Activated CD4-positive, alpha-beta T cell treated with anti-CD3 and anti-CD28 coated beads for 36 hours (primary cell): ENCODE results near the gene PDE8B. TPM values are rescaled to one million over a fixed set of nuclear protein-coding genes. Genes with fewer than 3 reads are reported as not detected.

Experiments used
- ATAC-seq: fragments of 200-7000 bp; cut with Tn5 transposase; one replicate; pipeline ENCODE4 v1.10.0; 2021; ENCODE audit warnings: mild to moderate bottlenecking, moderate library complexity
- CTCF ChIA-PET: fragments of 350-600 bp; sonication (Branson Sonifier 250); formaldehyde crosslinking; loops from one replicate; lab custom pipeline; 2021; ENCODE audit warnings: antibody characterized with exemption; lab: Charles Lee
- POLR2A ChIA-PET: fragments of 350-600 bp; sonication (Branson Sonifier 250); formaldehyde crosslinking; loops from one replicate; lab custom pipeline; 2021; ENCODE audit warnings: antibody characterized with exemption, inconsistent platforms; lab: Charles Lee
- DNase-seq: peaks from one replicate; pipeline ENCODE4 v3.0.0-alpha.2; 2020
- H3K27ac Mint-ChIP-seq: one replicate; pipeline ENCODE4 v1.8.0; 2021; ENCODE audit warnings: mixed read lengths
- H3K27me3 Mint-ChIP-seq: one replicate; pipeline ENCODE4 v1.8.0; 2021; ENCODE audit warnings: mixed read lengths
- H3K36me3 Mint-ChIP-seq: one replicate; pipeline ENCODE4 v1.8.0; 2021; ENCODE audit warnings: low read depth, mixed read lengths
- H3K4me1 Mint-ChIP-seq: one replicate; pipeline ENCODE4 v1.8.0; 2021; ENCODE audit warnings: mixed read lengths
- H3K4me3 Mint-ChIP-seq: one replicate; pipeline ENCODE4 v1.8.0; 2021; ENCODE audit warnings: mild to moderate bottlenecking, moderate library complexity, mixed read lengths
- H3K9me3 Mint-ChIP-seq: one replicate; pipeline ENCODE4 v1.8.0; 2021; ENCODE audit warnings: low read depth, mixed read lengths
- intact Hi-C, 2 experiments: fragments of 100-400 bp; cut with DNase I in 1 of 2; cut with micrococcal nuclease in 1 of 2; formaldehyde crosslinking; loops; one replicate each; pipeline versions ENCODE4 v1.14.2 to v1.15.1; 2022 to 2024; cut with DNase I, micrococcal nuclease
- total RNA-seq, 2 experiments: library from RNA; stranded (reverse); gene quantifications; one replicate each; pipeline ENCODE4 v1.2.3, GENCODE V29; 2021

Gene PDE8B
- total RNA-seq, 2 experiments from 2014 or later: not detected

- ATAC-seq (no peak), DNase-seq (no peak)
- Mint-ChIP-seq H3K4me3 (no peak overlapping the region), H3K27ac (no peak overlapping the region), H3K9me3 (no peaks in the 10 kb centered on the region), H3K36me3 (no peaks in the 10 kb centered on the region), H3K4me1 (no peaks in the 10 kb centered on the region), H3K27me3 (no peaks in the 10 kb centered on the region)
- POLR2A ChIA-PET: no interaction called here
- CTCF ChIA-PET: no interaction called here
- intact Hi-C loops: no loop called here
Measured at GRCh38 chr5:77309140-77309539, 98.7 kb downstream of the PDE8B start.

GRCh38 chr5:77310494-77311213, 100.2 kb downstream of the PDE8B start:
- H3K27me3 Mint-ChIP-seq: no peaks in the 10 kb centered on the region
- ChIA-PET POLR2A (no interaction called here), CTCF (no interaction called here)
- no peaks in the 10 kb centered on the region for H3K4me1 Mint-ChIP-seq
- no peaks in the 10 kb centered on the region for H3K9me3 Mint-ChIP-seq
- H3K4me3 Mint-ChIP-seq: no peak overlapping the region
- DNase-seq: no peak
- H3K27ac Mint-ChIP-seq: no peak overlapping the region
- H3K36me3 Mint-ChIP-seq: no peaks in the 10 kb centered on the region
- no peak for ATAC-seq
- intact Hi-C loops: no loop called here

GRCh38 chr5:77311214-77311571, 100.7 kb downstream of the PDE8B start:
- H3K27me3 Mint-ChIP-seq: no peaks in the 10 kb centered on the region
- DNase-seq (no peak), ATAC-seq (no peak)
- intact Hi-C loops: no loop called here
- CTCF ChIA-PET: no interaction called here
- H3K9me3 Mint-ChIP-seq: no peaks in the 10 kb centered on the region
- H3K27ac Mint-ChIP-seq: no peak overlapping the region
- no peaks in the 10 kb centered on the region for H3K36me3 Mint-ChIP-seq
- POLR2A ChIA-PET: no interaction called here
- H3K4me1 Mint-ChIP-seq: no peaks in the 10 kb centered on the region
- no peak overlapping the region for H3K4me3 Mint-ChIP-seq

- no peak overlapping the region for H3K27ac Mint-ChIP-seq
- intact Hi-C loops: no loop called here
- no peak for ATAC-seq
- H3K27me3 Mint-ChIP-seq: no peaks in the 10 kb centered on the region
- H3K36me3 Mint-ChIP-seq: no peaks in the 10 kb centered on the region
- H3K4me1 Mint-ChIP-seq: no peaks in the 10 kb centered on the region
- no peak overlapping the region for H3K4me3 Mint-ChIP-seq
- CTCF ChIA-PET: no interaction called here
- POLR2A ChIA-PET: no interaction called here
- no peak for DNase-seq
- no peaks in the 10 kb centered on the region for H3K9me3 Mint-ChIP-seq
Measured at GRCh38 chr5:77312413-77312812, 101.9 kb downstream of the PDE8B start.

- ChIA-PET POLR2A (no interaction called here), CTCF (interaction anchor here (1.6 kb wide), 1 partner anchor 11 kb away, joined by 5 read pairs; no protein-coding TSS in a partner anchor)
- H3K36me3 Mint-ChIP-seq: no peaks in the 10 kb centered on the region
- no peak overlapping the region for H3K27ac Mint-ChIP-seq
- intact Hi-C loops: no loop called here
- no peaks in the 10 kb centered on the region for H3K4me1 Mint-ChIP-seq
- no peaks in the 10 kb centered on the region for H3K9me3 Mint-ChIP-seq
- H3K27me3 Mint-ChIP-seq: peaks cover 6% of the 10 kb centered on the region
- DNase-seq (no peak), ATAC-seq (no peak)
- no peak overlapping the region for H3K4me3 Mint-ChIP-seq
Measured at GRCh38 chr5:77316871-77317661, 106.6 kb downstream of the PDE8B start.

GRCh38 chr5:77318060-77318459, 107.6 kb downstream of the PDE8B start:
- ChIA-PET CTCF (interaction anchor here (1.1 to 1.6 kb wide), 2 partner anchors 12 to 17 kb away, joined by 4 to 5 read pairs; no protein-coding TSS in a partner anchor), POLR2A (no interaction called here)
- ATAC-seq (no peak), DNase-seq (no peak)
- H3K9me3 Mint-ChIP-seq: no peaks in the 10 kb centered on the region
- no peak overlapping the region for H3K27ac Mint-ChIP-seq
- intact Hi-C loops: no loop called here
- H3K4me1 Mint-ChIP-seq: no peaks in the 10 kb centered on the region
- no peak overlapping the region for H3K4me3 Mint-ChIP-seq
- H3K36me3 Mint-ChIP-seq: no peaks in the 10 kb centered on the region
- H3K27me3 Mint-ChIP-seq: peaks cover 7% of the 10 kb centered on the region

- intact Hi-C loops: no loop called here
- Mint-ChIP-seq H3K36me3 (no peaks in the 10 kb centered on the region), H3K4me1 (no peaks in the 10 kb centered on the region), H3K4me3 (no peak overlapping the region), H3K27ac (no peak overlapping the region), H3K27me3 (peaks cover 7% of the 10 kb centered on the region), H3K9me3 (no peaks in the 10 kb centered on the region)
- CTCF ChIA-PET: interaction anchor here (1.1 to 2.3 kb wide), 3 partner anchors 9 to 173 kb away, joined by 4 to 9 read pairs (median 4); no protein-coding TSS in a partner anchor
- DNase-seq: no peak
- no peak for ATAC-seq
- POLR2A ChIA-PET: interaction anchor here (0.6 kb wide), 1 partner anchor 57 kb away, joined by 3 read pairs; no protein-coding TSS in a partner anchor
Measured at GRCh38 chr5:77319117-77319804, 108.8 kb downstream of the PDE8B start.

GRCh38 chr5:77321793-77322394, 111.4 kb downstream of the PDE8B start:
- Mint-ChIP-seq H3K36me3 (no peaks in the 10 kb centered on the region), H3K4me3 (no peak overlapping the region), H3K27ac (no peak overlapping the region), H3K27me3 (peaks cover 7% of the 10 kb centered on the region), H3K4me1 (no peaks in the 10 kb centered on the region), H3K9me3 (no peaks in the 10 kb centered on the region)
- ATAC-seq (no peak), DNase-seq (no peak)
- intact Hi-C loops: no loop called here
- ChIA-PET CTCF (no interaction called here), POLR2A (no interaction called here)

GRCh38 chr5:77322406-77322805, 111.9 kb downstream of the PDE8B start:
- DNase-seq (no peak), ATAC-seq (no peak)
- Mint-ChIP-seq H3K27me3 (peaks cover 7% of the 10 kb centered on the region), H3K9me3 (no peaks in the 10 kb centered on the region), H3K36me3 (no peaks in the 10 kb centered on the region), H3K4me3 (no peak overlapping the region), H3K27ac (no peak overlapping the region), H3K4me1 (no peaks in the 10 kb centered on the region)
- POLR2A ChIA-PET: no interaction called here
- intact Hi-C loops: no loop called here
- CTCF ChIA-PET: no interaction called here

GRCh38 chr5:77325921-77326541, 115.6 kb downstream of the PDE8B start:
- H3K27me3 Mint-ChIP-seq: peaks cover 10% of the 10 kb centered on the region
- no peak for ATAC-seq
- CTCF ChIA-PET: interaction anchor here (0.5 to 1.4 kb wide), 2 partner anchors 9 to 589 kb away, joined by 3 to 7 read pairs; no protein-coding TSS in a partner anchor

More at GRCh38 chr5:77325921-77326541, 115.6 kb downstream of the PDE8B start:
- intact Hi-C loops: no loop called here
- Mint-ChIP-seq H3K9me3 (no peaks in the 10 kb centered on the region), H3K4me3 (no peak overlapping the region), H3K27ac (no peak overlapping the region), H3K4me1 (peaks cover 16% of the 10 kb centered on the region), H3K36me3 (no peaks in the 10 kb centered on the region)
- POLR2A ChIA-PET: no interaction called here
- DNase-seq: no peak
